ENCODE measurements around the gene ALDH1L2.

ALDH1L2 gene

DNA sequence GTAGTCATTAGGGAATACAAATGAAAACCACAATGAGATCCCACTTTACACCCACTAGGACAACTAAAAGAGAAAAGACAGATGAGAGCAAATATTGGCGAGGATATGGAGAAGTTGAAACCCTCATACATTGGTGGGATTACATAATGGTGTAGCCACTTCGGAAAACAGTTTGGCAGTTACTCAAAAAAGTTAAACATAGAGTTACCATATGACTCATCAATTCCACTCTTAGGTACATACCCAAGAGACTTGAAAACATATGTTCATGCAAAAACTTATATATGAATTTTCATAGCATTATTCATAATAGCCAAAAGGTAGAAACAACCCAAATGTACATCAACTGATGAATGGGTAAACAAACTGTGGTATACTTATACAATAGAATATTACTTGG, 27.1 kb downstream of the ALDH1L2 start:
- ATAC-seq (ENCODE audit: low read depth) (no peak), DNase-seq (ENCODE audit: low spot score) (no peak)
- H3K4me3 ChIP-seq (ENCODE audit: severe bottlenecking): no peak overlapping the region
- H3K27ac ChIP-seq (ENCODE audit: poor library complexity, severe bottlenecking): no peak overlapping the region
- H3K9me3 ChIP-seq (ENCODE audit: severe bottlenecking): peaks cover 3% of the 10 kb centered on the region
- H3K27me3 ChIP-seq (ENCODE audit: insufficient read depth, poor library complexity, severe bottlenecking): no peaks in the 10 kb centered on the region
- H3K36me3 ChIP-seq (ENCODE audit: low read depth): no peaks in the 10 kb centered on the region
- TF ChIP-seq, protein P1, sequence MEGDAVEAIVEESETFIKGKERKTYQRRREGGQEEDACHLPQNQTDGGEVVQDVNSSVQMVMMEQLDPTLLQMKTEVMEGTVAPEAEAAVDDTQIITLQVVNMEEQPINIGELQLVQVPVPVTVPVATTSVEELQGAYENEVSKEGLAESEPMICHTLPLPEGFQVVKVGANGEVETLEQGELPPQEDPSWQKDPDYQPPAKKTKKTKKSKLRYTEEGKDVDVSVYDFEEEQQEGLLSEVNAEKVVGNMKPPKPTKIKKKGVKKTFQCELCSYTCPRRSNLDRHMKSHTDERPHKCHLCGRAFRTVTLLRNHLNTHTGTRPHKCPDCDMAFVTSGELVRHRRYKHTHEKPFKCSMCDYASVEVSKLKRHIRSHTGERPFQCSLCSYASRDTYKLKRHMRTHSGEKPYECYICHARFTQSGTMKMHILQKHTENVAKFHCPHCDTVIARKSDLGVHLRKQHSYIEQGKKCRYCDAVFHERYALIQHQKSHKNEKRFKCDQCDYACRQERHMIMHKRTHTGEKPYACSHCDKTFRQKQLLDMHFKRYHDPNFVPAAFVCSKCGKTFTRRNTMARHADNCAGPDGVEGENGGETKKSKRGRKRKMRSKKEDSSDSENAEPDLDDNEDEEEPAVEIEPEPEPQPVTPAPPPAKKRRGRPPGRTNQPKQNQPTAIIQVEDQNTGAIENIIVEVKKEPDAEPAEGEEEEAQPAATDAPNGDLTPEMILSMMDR (IDR thresholded peaks at IDR 0.05; ENCODE audit: poor library complexity, severe bottlenecking): no peak
- no peaks in the 10 kb centered on the region for H3K4me1 ChIP-seq (ENCODE audit: insufficient read depth, poor library complexity, severe bottlenecking)

DNA sequence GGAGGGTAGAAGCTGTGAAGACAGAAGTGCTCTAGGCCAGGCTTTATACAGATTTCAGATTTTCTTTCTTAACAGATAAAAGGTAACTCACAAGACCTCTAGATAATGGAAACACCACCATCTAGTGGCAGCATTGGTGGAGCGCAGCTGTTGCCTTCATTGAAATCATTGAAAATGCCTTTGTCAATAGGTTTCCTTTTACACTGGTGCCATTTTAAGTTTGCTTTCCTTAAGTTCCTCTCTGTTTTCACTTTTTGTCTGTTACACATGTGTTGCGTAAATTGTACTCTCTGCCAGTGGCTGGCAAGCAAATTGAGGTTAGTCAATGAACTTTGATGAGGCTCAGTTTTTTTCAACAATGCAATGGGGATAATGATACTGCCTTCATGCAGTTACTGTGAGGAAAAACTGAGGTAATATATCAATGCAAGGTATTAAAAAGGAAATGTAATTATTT, 31.1 kb downstream of the ALDH1L2 start:
- TF ChIP-seq, protein P1 (IDR thresholded peaks at IDR 0.05; ENCODE audit: poor library complexity, severe bottlenecking): peak; percentile 97
- Histone ChIP-seq H3K9me3 (ENCODE audit: severe bottlenecking) (peaks cover 3% of the 10 kb centered on the region), H3K4me1 (ENCODE audit: insufficient read depth, poor library complexity, severe bottlenecking) (no peaks in the 10 kb centered on the region), H3K36me3 (ENCODE audit: low read depth) (no peaks in the 10 kb centered on the region), H3K4me3 (ENCODE audit: severe bottlenecking) (no peak overlapping the region), H3K27ac (ENCODE audit: poor library complexity, severe bottlenecking) (no peak overlapping the region), H3K27me3 (ENCODE audit: insufficient read depth, poor library complexity, severe bottlenecking) (no peaks in the 10 kb centered on the region)
- peak; percentile 71 for ATAC-seq (ENCODE audit: low read depth)
- no peak for DNase-seq (ENCODE audit: low spot score)

- H3K27me3 ChIP-seq (ENCODE audit: insufficient read depth, poor library complexity, severe bottlenecking): no peaks in the 10 kb centered on the region
- no peaks in the 10 kb centered on the region for H3K36me3 ChIP-seq (ENCODE audit: low read depth)
- TF ChIP-seq, protein P1 (IDR thresholded peaks at IDR 0.05; ENCODE audit: poor library complexity, severe bottlenecking): no peak
- H3K4me1 ChIP-seq (ENCODE audit: insufficient read depth, poor library complexity, severe bottlenecking): no peaks in the 10 kb centered on the region
- ATAC-seq (ENCODE audit: low read depth): no peak
- H3K4me3 ChIP-seq (ENCODE audit: severe bottlenecking): no peak overlapping the region
- H3K9me3 ChIP-seq (ENCODE audit: severe bottlenecking): peaks cover 3% of the 10 kb centered on the region
- H3K27ac ChIP-seq (ENCODE audit: poor library complexity, severe bottlenecking): no peak overlapping the region
- DNase-seq (ENCODE audit: low spot score): no peak
These were observed 32.3 kb downstream of the ALDH1L2 start for GRCh38 chr12:105051981-105052380.

GRCh38 chr12:105048315-105048714, 35.9 kb downstream of the ALDH1L2 start:
- DNase-seq (ENCODE audit: low spot score): no peak
- no peaks in the 10 kb centered on the region for H3K36me3 ChIP-seq (ENCODE audit: low read depth)
- H3K4me3 ChIP-seq (ENCODE audit: severe bottlenecking): no peak overlapping the region
- ATAC-seq (ENCODE audit: low read depth): no peak
- H3K4me1 ChIP-seq (ENCODE audit: insufficient read depth, poor library complexity, severe bottlenecking): no peaks in the 10 kb centered on the region
- H3K9me3 ChIP-seq (ENCODE audit: severe bottlenecking): no peaks in the 10 kb centered on the region
- TF ChIP-seq, protein P1 (IDR thresholded peaks at IDR 0.05; ENCODE audit: poor library complexity, severe bottlenecking): no peak
- no peaks in the 10 kb centered on the region for H3K27me3 ChIP-seq (ENCODE audit: insufficient read depth, poor library complexity, severe bottlenecking)
- no peak overlapping the region for H3K27ac ChIP-seq (ENCODE audit: poor library complexity, severe bottlenecking)

GRCh38 chr12:105047308-105047707, 37.0 kb downstream of the ALDH1L2 start:
- no peaks in the 10 kb centered on the region for H3K9me3 ChIP-seq (ENCODE audit: severe bottlenecking)
- TF ChIP-seq, protein P1 (IDR thresholded peaks at IDR 0.05; ENCODE audit: poor library complexity, severe bottlenecking): no peak
- ATAC-seq (ENCODE audit: low read depth) (no peak), DNase-seq (ENCODE audit: low spot score) (no peak)
- H3K4me3 ChIP-seq (ENCODE audit: severe bottlenecking): no peak overlapping the region
- no peaks in the 10 kb centered on the region for H3K27me3 ChIP-seq (ENCODE audit: insufficient read depth, poor library complexity, severe bottlenecking)
- H3K4me1 ChIP-seq (ENCODE audit: insufficient read depth, poor library complexity, severe bottlenecking): no peaks in the 10 kb centered on the region
- H3K36me3 ChIP-seq (ENCODE audit: low read depth): no peaks in the 10 kb centered on the region
- no peak overlapping the region for H3K27ac ChIP-seq (ENCODE audit: poor library complexity, severe bottlenecking)
